HepG2 (cell line): ENCODE results near the gene HAGHL. TPM values are rescaled to one million over a fixed set of nuclear protein-coding genes. Genes with fewer than 3 reads are reported as not detected.
A peak's percentile ranks its signal among the peaks of the same experiment; 100 is the strongest.

ENCODE experiments used
- FOXC1 ChIP-seq: sonication (generic); formaldehyde crosslinking; IDR thresholded peaks from 2 replicates; pipeline ENCODE4 v1.8.0; 2022; ENCODE audit warnings: mild to moderate bottlenecking, missing genetic modification reagents, borderline replicate concordance
- HCFC1 ChIP-seq: fragments of 150-350 bp; IDR thresholded peaks from 2 replicates; pipeline ENCODE4 v1.6.1; 2014; ENCODE audit warnings: low read depth, low read length
- HNRNPK ChIP-seq: fragments of 200-400 bp; formaldehyde crosslinking; IDR thresholded peaks from 2 replicates; pipeline ENCODE4 v1.6.1; 2018; ENCODE audit warnings: low read length, low read depth, moderate library complexity, mild to moderate bottlenecking; ENCODE audit not compliant: poor library complexity, severe bottlenecking
- MEIS2 ChIP-seq: sonication (generic); formaldehyde crosslinking; IDR thresholded peaks from 2 replicates; pipeline ENCODE4 v1.9.0; 2021; ENCODE audit warnings: mild to moderate bottlenecking, missing genetic modification reagents
- NFKB2 ChIP-seq: sonication (generic); formaldehyde crosslinking; IDR thresholded peaks from 2 replicates; pipeline ENCODE4 v1.4.0; 2020; ENCODE audit warnings: missing genetic modification reagents, borderline replicate concordance
- PHF5A ChIP-seq: IDR thresholded peaks from one replicate; pipeline ENCODE4 v1.6.1; 2018; ENCODE audit warnings: low read depth, missing genetic modification reagents; ENCODE audit not compliant: unreplicated experiment
- SALL1 ChIP-seq: sonication (generic); formaldehyde crosslinking; IDR thresholded peaks from 2 replicates; pipeline ENCODE4 v1.8.0; 2022; ENCODE audit warnings: mild to moderate bottlenecking, missing genetic modification reagents
- TAF1 ChIP-seq: sonication (generic); formaldehyde crosslinking; IDR thresholded peaks from 2 replicates; pipeline ENCODE4 v1.4.0; 2020; ENCODE audit warnings: missing genetic modification reagents
- U2AF2 ChIP-seq: fragments of 200-400 bp; formaldehyde crosslinking; IDR thresholded peaks from 2 replicates; pipeline ENCODE4 v1.6.1; 2017; ENCODE audit warnings: low read depth, mild to moderate bottlenecking, low read length
- ZBTB7A ChIP-seq: sonication (generic); formaldehyde crosslinking; IDR thresholded peaks from 2 replicates; pipeline ENCODE4 v1.8.0; 2022; ENCODE audit warnings: mild to moderate bottlenecking, missing genetic modification reagents
- ZNF121 ChIP-seq: sonication (generic); formaldehyde crosslinking; IDR thresholded peaks from 2 replicates; pipeline ENCODE4 v1.5.0; 2020; ENCODE audit warnings: mild to moderate bottlenecking, missing genetic modification reagents
- polyA plus RNA-seq, 8 experiments: library from polyadenylated mRNA; depleted of rRNA in 3 of 8; stranded (reverse) in 7 of 8; unstranded in 1 of 8; fragments of >200 nt; fragmentation: Illumina TruSeq in 4 of 8; extraction: Trizol in 4 of 8; gene quantifications; 2 replicates each; pipeline versions ENCODE4 v1.2.1 to v1.2.3, GENCODE V29; 2011 to 2016; ENCODE audit warnings: low read depth in 4 of 8, missing spikeins in 1 of 8, mixed read lengths in 1 of 8; ENCODE audit not compliant: insufficient read depth in 1 of 8
- total RNA-seq, 5 experiments: library from RNA; depleted of rRNA; stranded (reverse); fragments of >200 nt; fragmentation: Illumina TruSeq; extraction: Trizol; gene quantifications; 2 replicates each; pipeline ENCODE4 v1.2.3, GENCODE V29; 2016; ENCODE audit warnings: low read depth in 1 of 5
- TF ChIP-seq, protein P1 (sequence below): IDR thresholded peaks from 2 replicates; pipeline ENCODE4 v1.6.1; 2016; ENCODE audit warnings: low read depth, borderline replicate concordance
- TF ChIP-seq, protein P2 (sequence below): sonication (generic); formaldehyde crosslinking; IDR thresholded peaks from 2 replicates; pipeline ENCODE4 v1.4.0; 2020; ENCODE audit warnings: missing genetic modification reagents
- TF ChIP-seq, protein P3 (sequence below): sonication (generic); formaldehyde crosslinking; IDR thresholded peaks from 2 replicates; pipeline ENCODE4 v1.4.0; 2020; ENCODE audit warnings: missing genetic modification reagents, borderline replicate concordance
- TF ChIP-seq, protein P4 (sequence below): sonication (generic); formaldehyde crosslinking; IDR thresholded peaks from 2 replicates; pipeline ENCODE4 v1.4.0; 2020; ENCODE audit warnings: missing genetic modification reagents
- TF ChIP-seq, protein P5 (sequence below): sonication (generic); formaldehyde crosslinking; IDR thresholded peaks from 2 replicates; pipeline ENCODE4 v1.9.0; 2022; ENCODE audit warnings: low read depth, missing genetic modification reagents

Gene HAGHL
- total and polyA plus RNA-seq, 2 of the 13 experiments (the other 11 are each of a cell fraction or from before 2014, with no cell fraction given) = 3.4 to 8.4 TPM

DNA sequence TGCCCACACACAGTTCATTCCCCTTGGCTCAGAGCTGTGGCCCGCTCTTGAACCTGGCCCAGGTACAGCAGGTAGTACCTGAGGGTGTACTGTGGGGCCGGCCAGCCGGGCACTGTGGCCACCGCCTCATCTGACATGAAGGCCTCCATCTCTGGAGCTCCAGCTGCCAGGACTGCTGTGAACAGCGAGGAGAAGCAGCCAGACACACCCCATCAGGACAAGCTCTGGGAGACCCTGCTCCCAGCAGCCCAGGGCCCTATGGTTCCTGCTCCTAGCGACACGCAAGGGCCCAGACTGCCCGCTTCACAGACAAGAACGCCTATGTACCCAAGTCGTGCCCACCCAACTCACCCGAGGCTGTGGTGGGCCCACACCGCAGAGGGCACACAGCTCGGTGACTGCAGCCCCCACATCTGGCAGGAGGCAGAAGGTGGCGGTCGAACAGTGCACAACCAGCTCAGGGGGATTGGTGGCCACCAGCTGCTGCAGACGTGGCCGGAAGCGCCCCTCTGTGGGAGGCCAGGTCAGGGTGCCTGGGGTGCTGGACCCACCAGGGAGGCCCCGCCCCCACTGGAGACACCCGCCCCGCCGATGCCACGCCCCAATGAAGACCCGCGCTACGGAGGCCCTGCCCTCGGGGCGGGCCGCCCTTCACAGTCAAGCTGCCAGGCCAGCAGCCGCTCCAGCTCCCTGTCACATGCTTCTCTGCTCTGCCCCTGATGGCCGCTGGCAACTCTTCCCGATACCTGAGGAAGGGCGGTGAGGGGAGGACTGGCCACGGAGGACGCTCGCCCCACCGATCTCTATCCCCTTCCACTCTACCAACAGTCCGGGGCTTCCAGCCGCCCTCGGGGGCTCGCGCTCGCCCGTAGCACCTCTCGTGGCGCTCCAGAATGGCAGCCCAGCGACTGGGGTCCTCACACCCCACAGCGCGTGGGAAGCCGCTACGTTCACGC is 47.8 kb upstream of the HAGHL start (continued):
- no peak; the same call in 1 of the 2 replicates for TF ChIP-seq NFKB2
- TF ChIP-seq ZBTB7A (CRISPR knock-in tag) = no peak; the same call in 1 of the 2 replicates
- TF ChIP-seq FOXC1 = no peak
- TF ChIP-seq, protein P1, sequence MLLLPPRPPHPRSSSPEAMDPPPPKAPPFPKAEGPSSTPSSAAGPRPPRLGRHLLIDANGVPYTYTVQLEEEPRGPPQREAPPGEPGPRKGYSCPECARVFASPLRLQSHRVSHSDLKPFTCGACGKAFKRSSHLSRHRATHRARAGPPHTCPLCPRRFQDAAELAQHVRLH (CRISPR knock-in tag) = no peak; the same call in 1 of the 2 replicates
- TF ChIP-seq SALL1 = peak; percentile 56; the same call in 1 of the 2 replicates
- peak; percentile 56 for TF ChIP-seq TAF1 (CRISPR knock-in tag)
- TF ChIP-seq, protein P2, sequence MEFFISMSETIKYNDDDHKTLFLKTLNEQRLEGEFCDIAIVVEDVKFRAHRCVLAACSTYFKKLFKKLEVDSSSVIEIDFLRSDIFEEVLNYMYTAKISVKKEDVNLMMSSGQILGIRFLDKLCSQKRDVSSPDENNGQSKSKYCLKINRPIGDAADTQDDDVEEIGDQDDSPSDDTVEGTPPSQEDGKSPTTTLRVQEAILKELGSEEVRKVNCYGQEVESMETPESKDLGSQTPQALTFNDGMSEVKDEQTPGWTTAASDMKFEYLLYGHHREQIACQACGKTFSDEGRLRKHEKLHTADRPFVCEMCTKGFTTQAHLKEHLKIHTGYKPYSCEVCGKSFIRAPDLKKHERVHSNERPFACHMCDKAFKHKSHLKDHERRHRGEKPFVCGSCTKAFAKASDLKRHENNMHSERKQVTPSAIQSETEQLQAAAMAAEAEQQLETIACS (CRISPR knock-in tag) = no peak
- TF ChIP-seq PHF5A (CRISPR knock-in tag) = no peak
- TF ChIP-seq U2AF2 = no peak
- TF ChIP-seq HCFC1 = no peak
- TF ChIP-seq HNRNPK = no peak
- TF ChIP-seq, protein P3, sequence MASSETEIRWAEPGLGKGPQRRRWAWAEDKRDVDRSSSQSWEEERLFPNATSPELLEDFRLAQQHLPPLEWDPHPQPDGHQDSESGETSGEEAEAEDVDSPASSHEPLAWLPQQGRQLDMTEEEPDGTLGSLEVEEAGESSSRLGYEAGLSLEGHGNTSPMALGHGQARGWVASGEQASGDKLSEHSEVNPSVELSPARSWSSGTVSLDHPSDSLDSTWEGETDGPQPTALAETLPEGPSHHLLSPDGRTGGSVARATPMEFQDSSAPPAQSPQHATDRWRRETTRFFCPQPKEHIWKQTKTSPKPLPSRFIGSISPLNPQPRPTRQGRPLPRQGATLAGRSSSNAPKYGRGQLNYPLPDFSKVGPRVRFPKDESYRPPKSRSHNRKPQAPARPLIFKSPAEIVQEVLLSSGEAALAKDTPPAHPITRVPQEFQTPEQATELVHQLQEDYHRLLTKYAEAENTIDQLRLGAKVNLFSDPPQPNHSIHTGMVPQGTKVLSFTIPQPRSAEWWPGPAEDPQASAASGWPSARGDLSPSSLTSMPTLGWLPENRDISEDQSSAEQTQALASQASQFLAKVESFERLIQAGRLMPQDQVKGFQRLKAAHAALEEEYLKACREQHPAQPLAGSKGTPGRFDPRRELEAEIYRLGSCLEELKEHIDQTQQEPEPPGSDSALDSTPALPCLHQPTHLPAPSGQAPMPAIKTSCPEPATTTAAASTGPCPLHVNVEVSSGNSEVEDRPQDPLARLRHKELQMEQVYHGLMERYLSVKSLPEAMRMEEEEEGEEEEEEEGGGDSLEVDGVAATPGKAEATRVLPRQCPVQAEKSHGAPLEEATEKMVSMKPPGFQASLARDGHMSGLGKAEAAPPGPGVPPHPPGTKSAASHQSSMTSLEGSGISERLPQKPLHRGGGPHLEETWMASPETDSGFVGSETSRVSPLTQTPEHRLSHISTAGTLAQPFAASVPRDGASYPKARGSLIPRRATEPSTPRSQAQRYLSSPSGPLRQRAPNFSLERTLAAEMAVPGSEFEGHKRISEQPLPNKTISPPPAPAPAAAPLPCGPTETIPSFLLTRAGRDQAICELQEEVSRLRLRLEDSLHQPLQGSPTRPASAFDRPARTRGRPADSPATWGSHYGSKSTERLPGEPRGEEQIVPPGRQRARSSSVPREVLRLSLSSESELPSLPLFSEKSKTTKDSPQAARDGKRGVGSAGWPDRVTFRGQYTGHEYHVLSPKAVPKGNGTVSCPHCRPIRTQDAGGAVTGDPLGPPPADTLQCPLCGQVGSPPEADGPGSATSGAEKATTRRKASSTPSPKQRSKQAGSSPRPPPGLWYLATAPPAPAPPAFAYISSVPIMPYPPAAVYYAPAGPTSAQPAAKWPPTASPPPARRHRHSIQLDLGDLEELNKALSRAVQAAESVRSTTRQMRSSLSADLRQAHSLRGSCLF (CRISPR knock-in tag) = no peak
- TF ChIP-seq, protein P4, sequence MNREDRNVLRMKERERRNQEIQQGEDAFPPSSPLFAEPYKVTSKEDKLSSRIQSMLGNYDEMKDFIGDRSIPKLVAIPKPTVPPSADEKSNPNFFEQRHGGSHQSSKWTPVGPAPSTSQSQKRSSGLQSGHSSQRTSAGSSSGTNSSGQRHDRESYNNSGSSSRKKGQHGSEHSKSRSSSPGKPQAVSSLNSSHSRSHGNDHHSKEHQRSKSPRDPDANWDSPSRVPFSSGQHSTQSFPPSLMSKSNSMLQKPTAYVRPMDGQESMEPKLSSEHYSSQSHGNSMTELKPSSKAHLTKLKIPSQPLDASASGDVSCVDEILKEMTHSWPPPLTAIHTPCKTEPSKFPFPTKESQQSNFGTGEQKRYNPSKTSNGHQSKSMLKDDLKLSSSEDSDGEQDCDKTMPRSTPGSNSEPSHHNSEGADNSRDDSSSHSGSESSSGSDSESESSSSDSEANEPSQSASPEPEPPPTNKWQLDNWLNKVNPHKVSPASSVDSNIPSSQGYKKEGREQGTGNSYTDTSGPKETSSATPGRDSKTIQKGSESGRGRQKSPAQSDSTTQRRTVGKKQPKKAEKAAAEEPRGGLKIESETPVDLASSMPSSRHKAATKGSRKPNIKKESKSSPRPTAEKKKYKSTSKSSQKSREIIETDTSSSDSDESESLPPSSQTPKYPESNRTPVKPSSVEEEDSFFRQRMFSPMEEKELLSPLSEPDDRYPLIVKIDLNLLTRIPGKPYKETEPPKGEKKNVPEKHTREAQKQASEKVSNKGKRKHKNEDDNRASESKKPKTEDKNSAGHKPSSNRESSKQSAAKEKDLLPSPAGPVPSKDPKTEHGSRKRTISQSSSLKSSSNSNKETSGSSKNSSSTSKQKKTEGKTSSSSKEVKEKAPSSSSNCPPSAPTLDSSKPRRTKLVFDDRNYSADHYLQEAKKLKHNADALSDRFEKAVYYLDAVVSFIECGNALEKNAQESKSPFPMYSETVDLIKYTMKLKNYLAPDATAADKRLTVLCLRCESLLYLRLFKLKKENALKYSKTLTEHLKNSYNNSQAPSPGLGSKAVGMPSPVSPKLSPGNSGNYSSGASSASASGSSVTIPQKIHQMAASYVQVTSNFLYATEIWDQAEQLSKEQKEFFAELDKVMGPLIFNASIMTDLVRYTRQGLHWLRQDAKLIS (CRISPR knock-in tag) = no peak
- TF ChIP-seq, protein P5, sequence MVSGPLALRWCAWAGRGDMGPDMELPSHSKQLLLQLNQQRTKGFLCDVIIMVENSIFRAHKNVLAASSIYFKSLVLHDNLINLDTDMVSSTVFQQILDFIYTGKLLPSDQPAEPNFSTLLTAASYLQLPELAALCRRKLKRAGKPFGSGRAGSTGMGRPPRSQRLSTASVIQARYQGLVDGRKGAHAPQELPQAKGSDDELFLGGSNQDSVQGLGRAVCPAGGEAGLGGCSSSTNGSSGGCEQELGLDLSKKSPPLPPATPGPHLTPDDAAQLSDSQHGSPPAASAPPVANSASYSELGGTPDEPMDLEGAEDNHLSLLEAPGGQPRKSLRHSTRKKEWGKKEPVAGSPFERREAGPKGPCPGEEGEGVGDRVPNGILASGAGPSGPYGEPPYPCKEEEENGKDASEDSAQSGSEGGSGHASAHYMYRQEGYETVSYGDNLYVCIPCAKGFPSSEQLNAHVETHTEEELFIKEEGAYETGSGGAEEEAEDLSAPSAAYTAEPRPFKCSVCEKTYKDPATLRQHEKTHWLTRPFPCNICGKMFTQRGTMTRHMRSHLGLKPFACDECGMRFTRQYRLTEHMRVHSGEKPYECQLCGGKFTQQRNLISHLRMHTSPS = no peak
- TF ChIP-seq ZNF121 (CRISPR knock-in tag) = no peak
- TF ChIP-seq MEIS2 (CRISPR knock-in tag) = no peak; the same call in 1 of the 2 replicates
